ENCODE measurements around the gene PRKG1. TPM values are rescaled to one million over a fixed set of nuclear protein-coding genes. Genes with fewer than 3 reads are reported as not detected.

Gene PRKG1
- polyA plus RNA-seq, 3 donors, result not detected

GRCh38 chr10:51366044-51366443 is 291.8 kb downstream of the PRKG1 start:
- H3K4me1 Mint-ChIP-seq, result no peaks in the 10 kb centered on the region
- no peak for TF ChIP-seq CTCF (IDR thresholded peaks at IDR 0.05)
- Histone ChIP-seq H3K27ac (ENCODE audit: low read depth in 1 of 2, low read length in 2 of 2) (no peak overlapping the region), H3K9me3 (replicated peaks in 1 of 2; ENCODE audit: control insufficient read depth in 1 of 2, insufficient read depth in 1 of 2, low read length in 2 of 2) (no peaks in the 10 kb centered on the region), H2AFZ (ENCODE audit: insufficient read depth, low read depth, low read length, poor library complexity, severe bottlenecking) (no peak overlapping the region), H3K4me3 (replicated peaks in 1 of 3; ENCODE audit: low read depth in 2 of 3, low read length in 3 of 3) (no peak overlapping the region), H3K9ac (ENCODE audit: insufficient read depth, low read length, poor library complexity, severe bottlenecking) (no peak overlapping the region), H3K27me3 (ENCODE audit: control insufficient read depth in 2 of 2, insufficient read depth in 2 of 2, low read length in 2 of 2) (no peaks in the 10 kb centered on the region), H4K20me1 (ENCODE audit: insufficient read depth, low read length) (no peaks in the 10 kb centered on the region), H3K36me3 (replicated peaks in 1 of 2; ENCODE audit: control insufficient read depth in 1 of 2, insufficient read depth in 2 of 2, low read length in 2 of 2) (no peaks in the 10 kb centered on the region), H3K79me2 (ENCODE audit: insufficient read depth, low read length) (no peaks in the 10 kb centered on the region), H3K4me1 (ENCODE audit: control insufficient read depth in 1 of 2, insufficient read depth in 2 of 2, low read length in 2 of 2) (no peaks in the 10 kb centered on the region), H3K4me2 (replicated peaks; ENCODE audit: extremely low read depth, low read length, poor library complexity, severe bottlenecking) (no peak overlapping the region)
- no peaks in the 10 kb centered on the region for H3K36me3 Mint-ChIP-seq
- peaks cover 0 to 3% (median 0%) of the 10 kb centered on the region in 7 donors for H3K9me3 Mint-ChIP-seq
- no CpG with 5 or more reads among the region's 1 CpG for WGBS (ENCODE audit: insufficient coverage)
- intact Hi-C loops (cut with micrococcal nuclease), result no loop called here
- no peak for DNase-seq
- H3K4me3 Mint-ChIP-seq, result no peak overlapping the region
- peaks cover 0 to 4% (median 2%) of the 10 kb centered on the region in 3 donors for H3K27me3 Mint-ChIP-seq (ENCODE audit: low read depth in 3 of 3)
- H3K27ac Mint-ChIP-seq, result no peak overlapping the region

- WGBS (ENCODE audit: insufficient coverage), result 80% methylated on average over 1 of the region's 4 CpGs
- no peaks in the 10 kb centered on the region for H3K4me1 ChIP-seq (ENCODE audit: control insufficient read depth in 1 of 2, insufficient read depth in 2 of 2, low read length in 2 of 2)
- Mint-ChIP-seq H3K27me3 (ENCODE audit: low read depth in 3 of 3) (peaks cover 0 to 4% (median 2%) of the 10 kb centered on the region in 3 donors), H3K4me1 (no peaks in the 10 kb centered on the region), H3K4me3 (no peak overlapping the region), H3K27ac (no peak overlapping the region), H3K9me3 (peaks cover 0 to 3% (median 0%) of the 10 kb centered on the region in 7 donors), H3K36me3 (no peaks in the 10 kb centered on the region)
- H3K79me2 ChIP-seq (ENCODE audit: insufficient read depth, low read length), result no peaks in the 10 kb centered on the region
- no peak overlapping the region for H3K27ac ChIP-seq (ENCODE audit: low read depth in 1 of 2, low read length in 2 of 2)
- H3K4me3 ChIP-seq (replicated peaks in 1 of 3; ENCODE audit: low read depth in 2 of 3, low read length in 3 of 3), result no peak overlapping the region
- no peak overlapping the region for H3K9ac ChIP-seq (ENCODE audit: insufficient read depth, low read length, poor library complexity, severe bottlenecking)
- no peaks in the 10 kb centered on the region for H4K20me1 ChIP-seq (ENCODE audit: insufficient read depth, low read length)
- H2AFZ ChIP-seq (ENCODE audit: insufficient read depth, low read depth, low read length, poor library complexity, severe bottlenecking), result no peak overlapping the region
- H3K36me3 ChIP-seq (replicated peaks in 1 of 2; ENCODE audit: control insufficient read depth in 1 of 2, insufficient read depth in 2 of 2, low read length in 2 of 2), result no peaks in the 10 kb centered on the region
- H3K27me3 ChIP-seq (ENCODE audit: control insufficient read depth in 2 of 2, insufficient read depth in 2 of 2, low read length in 2 of 2), result no peaks in the 10 kb centered on the region
- intact Hi-C loops (cut with micrococcal nuclease), result no loop called here
- TF ChIP-seq CTCF (IDR thresholded peaks at IDR 0.05), result no peak
- no peak for DNase-seq
- no peaks in the 10 kb centered on the region for H3K9me3 ChIP-seq (replicated peaks in 1 of 2; ENCODE audit: control insufficient read depth in 1 of 2, insufficient read depth in 1 of 2, low read length in 2 of 2)
- H3K4me2 ChIP-seq (replicated peaks; ENCODE audit: extremely low read depth, low read length, poor library complexity, severe bottlenecking), result no peak overlapping the region
These were observed 292.8 kb downstream of the PRKG1 start for GRCh38 chr10:51367127-51367526.
